Fibroblast of villous mesenchyme (primary cell): ENCODE data around the gene RPTOR. TPM values are rescaled to one million over a fixed set of nuclear protein-coding genes. Genes with fewer than 3 reads are reported as not detected.
A peak's percentile ranks its signal among the peaks of the same experiment; 100 is the strongest.

ENCODE experiments used
- DNase-seq: peaks from one replicate; pipeline ENCODE4 v3.0.0-alpha.2; 2010; ENCODE audit warnings: low read depth
- H3K4me3 ChIP-seq: 2 replicates; pipeline ENCODE4 v1.5.1; 2011; ENCODE audit warnings: low read depth, mild to moderate bottlenecking, low read length
- total RNA-seq: library from RNA; depleted of rRNA; stranded (reverse); fragments of >200 nt; gene quantifications from 2 replicates; pipeline ENCODE4 v1.2.3, GENCODE V29; 2012
- TF ChIP-seq, protein P1 (sequence below): IDR thresholded peaks from 2 replicates; pipeline ENCODE4 v1.5.1; 2012; ENCODE audit warnings: low read depth, mild to moderate bottlenecking, low read length; ENCODE audit not compliant: insufficient read depth

The RPTOR gene
- total RNA-seq, 1 donor = 35.8 TPM

DNA sequence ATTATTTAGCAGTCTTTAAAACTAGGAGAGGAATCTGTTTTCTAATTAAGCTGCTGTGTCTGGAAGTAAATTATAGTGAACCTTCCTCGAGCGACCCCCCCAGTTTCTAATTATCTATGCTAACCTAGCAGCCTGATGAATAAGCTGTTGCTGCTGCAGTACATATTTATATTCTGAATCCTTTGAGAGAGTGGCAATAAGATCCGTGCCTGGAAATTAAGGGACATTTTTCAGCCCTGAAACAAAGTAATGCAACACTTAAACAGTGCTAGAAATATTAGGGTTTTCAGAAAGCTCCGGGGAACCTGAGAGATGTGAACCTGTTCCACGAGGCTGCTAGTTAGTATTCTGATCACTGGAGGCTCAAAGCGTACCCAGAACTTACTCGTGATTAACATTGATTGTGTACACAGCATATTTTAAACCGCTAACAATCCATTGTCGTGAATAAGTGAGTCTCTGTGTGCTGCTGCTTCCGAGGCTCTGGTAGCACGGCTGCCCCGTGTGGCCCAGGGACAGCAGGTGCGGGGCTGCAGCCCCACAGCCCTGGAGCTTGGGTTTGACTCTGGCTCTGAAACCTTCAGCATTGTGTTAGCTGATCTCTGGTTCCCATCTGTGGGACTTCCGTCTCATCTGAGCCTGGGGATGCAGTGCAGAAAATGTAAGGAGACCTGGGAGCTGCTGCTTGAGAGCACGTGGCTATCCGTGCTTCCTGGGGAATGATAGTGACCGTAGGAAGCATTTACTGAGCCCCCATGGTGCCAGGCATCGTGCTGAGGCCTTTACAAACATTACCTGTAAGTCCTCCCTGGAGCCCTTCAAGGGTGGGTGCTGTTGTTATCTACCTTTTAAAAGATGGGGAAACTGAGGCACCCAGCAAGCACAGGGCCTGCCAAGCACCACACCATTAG, 256.1 kb downstream of the RPTOR start:
- DNase-seq = no peak
- TF ChIP-seq, protein P1, sequence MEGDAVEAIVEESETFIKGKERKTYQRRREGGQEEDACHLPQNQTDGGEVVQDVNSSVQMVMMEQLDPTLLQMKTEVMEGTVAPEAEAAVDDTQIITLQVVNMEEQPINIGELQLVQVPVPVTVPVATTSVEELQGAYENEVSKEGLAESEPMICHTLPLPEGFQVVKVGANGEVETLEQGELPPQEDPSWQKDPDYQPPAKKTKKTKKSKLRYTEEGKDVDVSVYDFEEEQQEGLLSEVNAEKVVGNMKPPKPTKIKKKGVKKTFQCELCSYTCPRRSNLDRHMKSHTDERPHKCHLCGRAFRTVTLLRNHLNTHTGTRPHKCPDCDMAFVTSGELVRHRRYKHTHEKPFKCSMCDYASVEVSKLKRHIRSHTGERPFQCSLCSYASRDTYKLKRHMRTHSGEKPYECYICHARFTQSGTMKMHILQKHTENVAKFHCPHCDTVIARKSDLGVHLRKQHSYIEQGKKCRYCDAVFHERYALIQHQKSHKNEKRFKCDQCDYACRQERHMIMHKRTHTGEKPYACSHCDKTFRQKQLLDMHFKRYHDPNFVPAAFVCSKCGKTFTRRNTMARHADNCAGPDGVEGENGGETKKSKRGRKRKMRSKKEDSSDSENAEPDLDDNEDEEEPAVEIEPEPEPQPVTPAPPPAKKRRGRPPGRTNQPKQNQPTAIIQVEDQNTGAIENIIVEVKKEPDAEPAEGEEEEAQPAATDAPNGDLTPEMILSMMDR = no peak
- no peak overlapping the region for H3K4me3 ChIP-seq

DNA sequence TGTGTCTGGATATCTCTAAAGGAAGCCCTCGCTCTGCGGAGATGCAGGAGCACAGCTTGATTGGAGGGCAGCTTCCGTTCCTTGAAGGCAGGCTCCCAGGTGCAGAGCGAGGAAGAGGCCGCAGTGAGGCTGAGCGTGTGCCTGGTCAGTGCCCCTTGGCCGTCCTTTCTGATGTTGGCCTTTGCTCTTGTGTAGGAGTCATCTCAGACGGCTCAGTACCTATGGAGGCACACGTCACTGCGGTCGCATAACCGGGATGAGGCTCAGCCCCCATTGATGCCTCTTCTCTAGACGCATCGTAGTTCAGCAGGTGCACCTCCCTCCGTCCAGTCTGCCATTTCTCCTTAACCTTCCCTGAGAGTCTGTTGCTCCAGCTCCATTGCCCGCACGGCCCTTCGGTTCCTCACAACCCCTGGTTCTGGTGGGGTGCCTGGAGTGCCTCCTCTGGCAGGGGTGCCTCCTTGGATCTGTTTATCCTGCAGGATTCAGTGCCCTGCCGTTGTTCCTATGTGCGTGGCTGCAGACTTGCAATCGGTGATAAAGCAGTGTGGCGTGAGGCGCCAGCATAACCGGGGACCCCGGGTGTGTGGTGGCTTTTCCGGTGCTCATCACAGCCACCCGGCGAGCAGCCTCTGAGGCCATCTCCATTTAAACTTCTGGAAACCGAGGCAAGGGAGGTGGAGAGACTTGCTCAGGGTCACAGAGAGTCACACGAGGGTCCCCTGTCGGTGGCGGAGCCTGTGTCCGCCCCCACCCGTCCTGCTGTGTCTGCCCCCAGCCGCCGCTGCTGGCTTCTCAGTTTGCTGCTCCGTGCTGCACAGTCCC, 258.2 kb downstream of the RPTOR start:
- TF ChIP-seq, protein P1 = no peak
- H3K4me3 ChIP-seq = no peak overlapping the region
- DNase-seq = no peak

DNA sequence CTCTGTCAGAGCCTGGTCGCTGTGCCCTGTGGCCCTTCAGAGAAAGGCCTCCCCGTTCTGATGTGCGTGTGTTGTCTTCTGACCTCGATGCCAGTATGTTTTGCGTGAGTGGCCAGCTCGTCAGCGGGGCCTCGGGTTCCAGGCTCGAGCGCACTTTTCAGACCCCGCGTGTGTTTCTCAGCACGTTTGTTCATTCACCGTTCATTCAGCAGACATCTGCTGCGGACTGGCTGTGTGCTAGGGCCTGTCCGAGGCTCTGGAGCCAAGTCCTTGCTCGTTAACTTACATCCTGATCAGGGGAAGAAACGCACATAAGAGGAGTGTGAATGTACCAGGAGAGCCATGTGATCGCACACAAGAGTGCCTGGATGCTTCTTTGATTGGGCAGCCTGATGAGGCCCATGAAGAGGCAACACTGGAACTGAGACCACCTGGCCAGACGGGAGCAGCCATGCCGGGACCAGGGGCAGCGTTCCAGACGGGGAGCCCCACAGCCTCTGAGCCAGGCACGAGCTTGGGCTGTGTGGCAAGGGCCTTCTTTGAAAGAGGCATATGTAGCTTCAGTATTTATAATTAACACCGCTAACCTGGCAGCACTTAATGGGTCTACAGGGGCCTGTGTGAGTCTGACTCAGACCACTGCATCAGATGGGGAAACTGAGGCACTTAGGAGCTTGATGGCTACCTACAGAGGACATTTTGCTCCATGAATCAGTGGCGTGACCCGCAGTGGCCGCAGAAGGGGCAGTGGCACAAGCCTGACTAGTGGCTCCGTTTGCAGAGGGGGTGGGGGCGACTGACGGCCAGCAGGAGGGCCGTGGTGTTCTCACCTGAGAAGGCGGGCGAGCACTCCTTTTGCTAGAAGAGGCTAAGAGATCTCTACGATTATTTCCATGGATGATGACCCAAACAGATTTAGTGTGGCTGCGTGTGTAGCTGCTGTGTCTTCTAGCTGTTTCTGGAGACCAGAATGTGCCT, 259.1 kb downstream of the RPTOR start:
- H3K4me3 ChIP-seq = no peak overlapping the region
- TF ChIP-seq, protein P1 = no peak
- DNase-seq = no peak

DNA sequence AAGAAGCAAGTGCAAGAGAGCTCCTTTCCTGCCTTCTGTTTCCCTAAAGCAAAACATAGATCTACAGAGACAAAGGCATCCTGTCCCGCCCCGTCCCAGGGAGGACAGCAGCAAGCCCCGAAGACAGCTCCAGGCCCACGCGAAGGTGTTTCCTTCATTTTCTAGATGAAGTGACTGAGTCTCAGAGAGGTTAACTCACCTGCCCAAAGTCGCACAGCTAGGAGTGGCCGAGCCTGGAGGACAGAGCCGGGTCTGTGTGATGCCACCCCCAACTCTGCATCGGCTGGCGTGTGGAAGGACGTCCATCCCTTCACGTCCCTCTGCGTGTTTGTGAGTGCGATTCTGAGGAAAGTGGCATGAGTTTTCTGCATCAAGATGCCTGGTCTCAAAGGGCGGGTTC, 259.8 kb downstream of the RPTOR start:
- TF ChIP-seq, protein P1 = no peak
- H3K4me3 ChIP-seq = no peak overlapping the region
- no peak for DNase-seq

DNA sequence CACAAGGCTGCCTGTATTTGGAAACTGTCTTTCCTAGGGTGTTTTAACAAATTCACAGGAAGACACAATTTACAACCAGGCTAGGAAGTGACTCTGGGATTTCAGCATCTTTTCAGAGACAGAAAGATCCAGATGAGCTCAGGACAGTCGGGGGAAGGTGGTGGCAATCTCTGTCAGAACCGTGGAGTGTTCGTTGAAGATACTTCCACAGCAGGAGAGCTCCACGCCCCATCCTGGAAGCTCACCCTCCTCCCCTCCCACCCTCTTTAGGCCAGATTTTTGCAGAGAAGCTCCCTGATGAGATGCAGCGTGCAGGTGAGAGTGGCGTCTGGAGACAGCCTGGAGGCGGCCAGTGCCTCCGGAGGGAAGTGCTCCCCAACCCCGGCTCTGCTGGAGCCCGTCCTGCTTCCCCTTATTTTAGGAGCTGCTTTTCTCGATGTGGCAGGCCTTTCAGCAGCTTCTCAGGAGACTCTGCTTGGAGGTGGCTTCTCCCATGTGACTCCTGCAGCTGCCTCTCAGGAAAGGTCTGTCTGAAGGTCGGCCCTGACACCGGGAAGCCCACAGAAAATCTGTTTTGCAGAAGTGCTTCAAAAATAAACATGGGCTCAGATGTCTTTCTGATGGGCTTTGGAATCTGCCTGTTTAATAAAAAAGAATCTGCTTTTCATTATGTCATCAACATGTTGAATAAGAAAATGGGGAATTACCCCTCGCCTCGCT, 260.6 kb downstream of the RPTOR start:
- DNase-seq = peak; percentile 41
- TF ChIP-seq, protein P1 = no peak
- H3K4me3 ChIP-seq = no peak overlapping the region
